HG03432 (cell line): ENCODE results near the gene ILF3.

ENCODE experiments used
- ATAC-seq: cut with Tn5 transposase; IDR thresholded peaks from one replicate; pipeline ENCODE4 v1.9.1; 2021; ENCODE audit warnings: mild to moderate bottlenecking, moderate library complexity; ENCODE audit not compliant: unreplicated experiment

ILF3 gene

GRCh38 chr19:10727685-10728201 lies 73.6 kb downstream of the ILF3 start:
- no peak for ATAC-seq

- no peak for ATAC-seq
These were observed 75.3 kb downstream of the ILF3 start for GRCh38 chr19:10729411-10729810.

- ATAC-seq, result no peak
These were observed 76.8 kb downstream of the ILF3 start for GRCh38 chr19:10730932-10731331.

- ATAC-seq, result no peak
These were observed 81.6 kb downstream of the ILF3 start for GRCh38 chr19:10735741-10736140.

GRCh38 chr19:10736189-10736588 lies 82.0 kb downstream of the ILF3 start:
- no peak for ATAC-seq

GRCh38 chr19:10736916-10737551 lies 82.9 kb downstream of the ILF3 start:
- no peak for ATAC-seq

- no peak for ATAC-seq
These were observed 83.6 kb downstream of the ILF3 start for GRCh38 chr19:10737722-10738121.

GRCh38 chr19:10740798-10741197 lies 86.7 kb downstream of the ILF3 start:
- ATAC-seq, result no peak
